Naive thymus-derived CD4-positive, alpha-beta T cell (primary cell): ENCODE results near the gene PRKN. TPM values are rescaled to one million over a fixed set of nuclear protein-coding genes. Genes with fewer than 3 reads are reported as not detected.

Experiments
- ATAC-seq: fragments of 150-1000 bp; cut with Tn5 transposase; 2 replicates; pipeline ENCODE4 v1.10.0; 2021; ENCODE audit warnings: mild to moderate bottlenecking, moderate library complexity
- CTCF ChIA-PET: fragments of 350-600 bp; sonication (Branson Sonifier 250); formaldehyde crosslinking; loops from one replicate; lab custom pipeline; 2021; ENCODE audit warnings: antibody characterized with exemption; lab: Charles Lee
- POLR2A ChIA-PET: fragments of 350-600 bp; sonication (Branson Sonifier 250); formaldehyde crosslinking; loops from one replicate; lab custom pipeline; 2021; ENCODE audit warnings: antibody characterized with exemption, inconsistent platforms; lab: Charles Lee
- DNase-seq, 9 donors: peaks; one replicate each; pipeline versions ENCODE4 v3.0.0 to v3.0.0-alpha.2; 2020 to 2022; ENCODE audit warnings: mixed read lengths in 1 of 9
- H3K27ac ChIP-seq: one replicate; pipeline ENCODE4 v1.7.0; 2013; ENCODE audit warnings: mild to moderate bottlenecking, low read depth, low read length, moderate library complexity
- H3K27me3 ChIP-seq, 2 donors: one replicate each; pipeline ENCODE4 v1.7.0; 2013; ENCODE audit warnings: low read length in 2 of 2, mild to moderate bottlenecking in 2 of 2, moderate library complexity in 2 of 2; ENCODE audit not compliant: control insufficient read depth in 2 of 2, insufficient read depth in 2 of 2
- H3K36me3 ChIP-seq, 3 experiments: 1 replicate in 2 of 3; 2 replicates in 1 of 3; pipeline ENCODE4 v1.7.0; 2013; ENCODE audit warnings: low read length in 3 of 3, mild to moderate bottlenecking in 3 of 3, moderate library complexity in 1 of 3; ENCODE audit not compliant: insufficient read depth in 3 of 3, control insufficient read depth in 2 of 3
- H3K4me1 ChIP-seq, 2 donors: one replicate each; pipeline ENCODE4 v1.7.0; 2013; ENCODE audit warnings: low read length in 2 of 2, mild to moderate bottlenecking in 2 of 2, moderate library complexity in 1 of 2; ENCODE audit not compliant: control insufficient read depth in 2 of 2, insufficient read depth in 2 of 2
- H3K4me3 ChIP-seq: 2 replicates; pipeline ENCODE4 v1.7.0; 2013; ENCODE audit warnings: mild to moderate bottlenecking, low read length
- H3K9me3 ChIP-seq, 3 experiments: 1 replicate in 2 of 3; 2 replicates in 1 of 3; pipeline ENCODE4 v1.7.0; 2013; ENCODE audit warnings: low read length in 3 of 3; ENCODE audit not compliant: control insufficient read depth in 2 of 3
- H3K27ac Mint-ChIP-seq, 9 donors: one replicate each; pipeline ENCODE4 v1.8.0; 2020 to 2022; ENCODE audit warnings: mixed read lengths in 9 of 9, mild to moderate bottlenecking in 8 of 9, moderate library complexity in 5 of 9, inconsistent platforms in 2 of 9
- H3K27me3 Mint-ChIP-seq, 5 donors: one replicate each; pipeline ENCODE4 v1.8.0; 2021 to 2022; ENCODE audit warnings: mixed read lengths in 5 of 5, mild to moderate bottlenecking in 1 of 5
- H3K36me3 Mint-ChIP-seq, 5 donors: one replicate each; pipeline ENCODE4 v1.8.0; 2020 to 2022; ENCODE audit warnings: mixed read lengths in 5 of 5, mild to moderate bottlenecking in 3 of 5, inconsistent platforms in 1 of 5
- H3K4me1 Mint-ChIP-seq, 7 donors: one replicate each; pipeline ENCODE4 v1.8.0; 2020 to 2022; ENCODE audit warnings: mixed read lengths in 7 of 7, mild to moderate bottlenecking in 3 of 7, inconsistent platforms in 1 of 7
- H3K4me3 Mint-ChIP-seq, 10 donors: one replicate each; pipeline ENCODE4 v1.8.0; 2020 to 2022; ENCODE audit warnings: mild to moderate bottlenecking in 10 of 10, mixed read lengths in 10 of 10, moderate library complexity in 6 of 10, inconsistent platforms in 2 of 10
- H3K9me3 Mint-ChIP-seq, 11 donors: one replicate each; pipeline ENCODE4 v1.8.0; 2020 to 2022; ENCODE audit warnings: mixed read lengths in 11 of 11, mild to moderate bottlenecking in 4 of 11, inconsistent platforms in 1 of 11, moderate library complexity in 1 of 11
- intact Hi-C, 2 donors: fragments of 100-400 bp; cut with micrococcal nuclease; formaldehyde crosslinking; loops; one replicate each; pipeline ENCODE4 v1.15.1; 2023
- polyA plus RNA-seq, 2 donors: library from polyadenylated mRNA; unstranded; fragments of 300-500 nt; fragmentation: Illumina TruSeq; gene quantifications; one replicate each; pipeline ENCODE4 v1.2.3, GENCODE V29; 2021
- total RNA-seq, 6 experiments: library from RNA in 5 of 6; stranded (reverse) in 5 of 6; gene quantifications; 1 replicate in 5 of 6; 2 replicates in 1 of 6; pipeline ENCODE4 v1.2.3 and lab custom pipeline; 2021 to 2026

Gene PRKN
- total and polyA plus RNA-seq, 7 experiments from 2014 or later: 0.44 to 10.3 (median 8.1) TPM

DNA sequence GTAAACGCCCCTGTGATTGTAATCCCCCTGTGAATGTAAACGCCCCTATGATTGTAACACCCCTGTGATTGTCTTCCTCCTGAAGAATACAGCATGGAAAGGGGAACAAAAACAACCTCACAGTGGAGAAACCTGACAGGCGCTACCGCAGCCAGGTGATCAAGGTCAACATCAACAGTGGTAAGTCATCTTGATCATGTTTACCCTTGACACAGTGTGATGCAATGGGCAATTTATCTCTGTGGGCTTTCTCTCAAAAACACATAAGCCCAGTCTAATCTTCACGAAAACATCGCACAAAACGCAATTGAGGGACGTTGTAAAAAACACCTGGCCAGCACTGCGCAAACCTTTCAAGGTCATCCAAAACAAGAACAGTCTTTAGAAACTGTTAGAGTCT is 277.2 kb downstream of the PRKN start:
- Histone ChIP-seq H3K4me1 (no peaks in the 10 kb centered on the region), H3K27ac (no peak overlapping the region), H3K4me3 (no peak overlapping the region), H3K9me3 (no peaks in the 10 kb centered on the region), H3K36me3 (no peaks in the 10 kb centered on the region), H3K27me3 (no peaks in the 10 kb centered on the region)
- Mint-ChIP-seq H3K27me3 (no peaks in the 10 kb centered on the region), H3K36me3 (peaks cover 0 to 21% (median 10%) of the 10 kb centered on the region in 5 donors), H3K27ac (no peak overlapping the region), H3K4me1 (no peaks in the 10 kb centered on the region), H3K9me3 (peaks cover 0 to 18% (median 2%) of the 10 kb centered on the region in 11 donors), H3K4me3 (no peak overlapping the region)
- POLR2A ChIA-PET: no interaction called here
- CTCF ChIA-PET: no interaction called here
- ATAC-seq (no peak), DNase-seq (no peak)
- intact Hi-C loops: no loop called here

DNA sequence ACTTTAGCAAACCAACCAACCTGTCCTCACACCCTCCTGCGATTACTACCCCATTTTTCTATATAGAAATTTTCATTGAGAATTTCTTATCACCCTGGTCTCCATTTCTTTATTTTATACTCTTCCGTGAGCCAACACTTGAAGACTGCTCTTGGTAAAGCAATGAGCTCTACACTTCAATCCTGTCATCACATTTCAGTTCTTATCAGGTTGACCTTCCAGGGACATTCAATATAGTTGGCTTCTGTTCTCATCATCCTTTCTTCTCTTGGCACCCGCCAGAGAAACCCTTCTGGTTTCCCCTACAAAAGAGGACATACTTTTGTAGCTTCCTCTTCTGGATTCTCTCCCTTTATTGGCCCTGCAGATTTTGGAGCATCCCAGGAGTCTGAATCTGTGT is 279.3 kb downstream of the PRKN start:
- H3K27ac Mint-ChIP-seq: no peak overlapping the region
- POLR2A ChIA-PET: no interaction called here
- no peaks in the 10 kb centered on the region for H3K36me3 ChIP-seq

DNA sequence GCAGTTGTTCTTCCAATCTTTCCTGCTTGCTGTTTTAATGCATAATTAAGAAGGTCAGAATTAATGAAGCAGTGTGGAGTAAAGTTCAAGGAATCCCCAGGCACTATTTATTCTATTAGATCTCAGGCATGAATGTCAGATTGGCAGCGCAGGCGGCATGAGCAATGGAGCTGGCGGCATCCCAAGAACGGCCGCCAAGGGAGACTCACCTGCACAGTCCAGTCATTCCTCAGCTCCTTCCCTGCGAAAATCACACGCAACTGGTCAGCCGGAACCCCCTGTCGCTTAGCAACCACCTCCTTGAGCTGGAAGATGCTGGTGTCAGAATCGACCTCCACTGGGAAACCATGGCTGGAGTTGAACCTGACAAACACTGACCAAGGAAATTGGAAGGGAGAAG is 284.5 kb downstream of the PRKN start:
- H3K27ac ChIP-seq: no peak overlapping the region
- CTCF ChIA-PET: no interaction called here

More for the DNA sequence above, 279.3 kb downstream of the PRKN start:
- Histone ChIP-seq H3K27me3 (no peaks in the 10 kb centered on the region), H3K9me3 (no peaks in the 10 kb centered on the region), H3K27ac (no peak overlapping the region), H3K4me1 (no peaks in the 10 kb centered on the region), H3K4me3 (no peak overlapping the region)
- ATAC-seq (no peak), DNase-seq (no peak)
- intact Hi-C loops: no loop called here
- no peak overlapping the region for H3K4me3 Mint-ChIP-seq
- CTCF ChIA-PET: no interaction called here
- H3K36me3 Mint-ChIP-seq: peaks cover 0 to 34% (median 21%) of the 10 kb centered on the region in 5 donors
- no peaks in the 10 kb centered on the region for H3K4me1 Mint-ChIP-seq
- H3K27me3 Mint-ChIP-seq: no peaks in the 10 kb centered on the region
- H3K9me3 Mint-ChIP-seq: peaks cover 0 to 19% (median 3%) of the 10 kb centered on the region in 11 donors

DNA sequence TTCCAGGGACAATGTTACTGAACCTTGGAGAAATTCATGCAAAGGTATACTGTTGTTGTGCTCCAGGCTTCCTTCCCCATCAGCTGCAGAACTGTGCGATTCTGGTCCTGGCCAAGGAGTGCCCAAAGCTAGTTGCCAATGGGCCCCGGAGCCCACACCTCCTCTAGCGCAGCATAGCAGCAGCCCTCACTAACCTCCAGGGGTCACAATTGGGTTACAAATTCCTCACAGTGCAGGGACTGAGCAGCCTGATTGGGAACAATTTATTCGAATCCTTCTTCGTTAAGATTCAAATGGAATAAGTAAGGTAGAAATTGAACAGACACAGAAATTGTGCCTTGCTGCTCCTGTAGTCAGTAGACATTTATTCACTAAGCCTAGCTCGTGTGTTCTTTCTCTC is 284.9 kb downstream of the PRKN start:
- Mint-ChIP-seq H3K27me3 (no peaks in the 10 kb centered on the region), H3K27ac (no peak overlapping the region), H3K36me3 (peaks cover 0 to 63% (median 58%) of the 10 kb centered on the region in 5 donors), H3K4me3 (no peak overlapping the region), H3K4me1 (no peaks in the 10 kb centered on the region), H3K9me3 (peaks cover 4 to 45% (median 27%) of the 10 kb centered on the region in 11 donors)
- intact Hi-C loops: no loop called here
- Histone ChIP-seq H3K27me3 (no peaks in the 10 kb centered on the region), H3K4me1 (no peaks in the 10 kb centered on the region), H3K9me3 (peaks cover 0 to 12% (median 0%) of the 10 kb centered on the region in 3 experiments), H3K4me3 (no peak overlapping the region), H3K27ac (no peak overlapping the region), H3K36me3 (no peaks in the 10 kb centered on the region)
- no peak for DNase-seq
- ChIA-PET CTCF (no interaction called here), POLR2A (no interaction called here)
- no peak for ATAC-seq

More for the DNA sequence above, 284.5 kb downstream of the PRKN start:
- H3K27me3 ChIP-seq: no peaks in the 10 kb centered on the region
- Mint-ChIP-seq H3K36me3 (peaks cover 0 to 60% (median 55%) of the 10 kb centered on the region in 5 donors), H3K4me3 (no peak overlapping the region), H3K4me1 (no peaks in the 10 kb centered on the region), H3K27me3 (no peaks in the 10 kb centered on the region), H3K9me3 (peaks cover 4 to 45% (median 23%) of the 10 kb centered on the region in 11 donors), H3K27ac (peak overlapping the region in 1 of 9 donors; percentile 68)
- POLR2A ChIA-PET: no interaction called here
- no peak overlapping the region for H3K4me3 ChIP-seq
- ATAC-seq: no peak
- H3K4me1 ChIP-seq: no peaks in the 10 kb centered on the region
- intact Hi-C loops: no loop called here
- H3K9me3 ChIP-seq: peaks cover 0 to 12% (median 0%) of the 10 kb centered on the region in 3 experiments
- no peaks in the 10 kb centered on the region for H3K36me3 ChIP-seq
- DNase-seq: no peak

DNA sequence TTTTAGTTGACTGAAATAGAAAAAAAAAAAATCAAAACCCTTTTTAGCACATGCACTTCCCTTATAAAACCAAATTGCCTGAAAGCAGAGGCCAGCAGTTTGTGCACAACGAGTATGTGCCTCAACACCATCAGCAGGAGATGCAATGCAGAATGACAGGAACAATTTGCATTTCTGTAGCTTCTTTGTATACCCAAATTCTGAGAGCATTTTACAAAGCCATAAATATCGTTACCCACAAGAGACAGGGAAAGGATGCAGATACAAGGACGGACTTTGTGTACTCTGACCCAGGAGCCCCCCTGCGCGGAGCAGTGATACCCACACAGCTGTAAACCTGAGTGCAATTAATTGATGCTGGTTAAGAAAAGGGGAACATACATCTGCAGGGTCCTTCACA is 285.6 kb downstream of the PRKN start:
- Histone ChIP-seq H3K4me3 (no peak overlapping the region), H3K4me1 (no peaks in the 10 kb centered on the region), H3K36me3 (no peaks in the 10 kb centered on the region), H3K27me3 (no peaks in the 10 kb centered on the region), H3K9me3 (peaks cover 0 to 12% (median 0%) of the 10 kb centered on the region in 3 experiments), H3K27ac (no peak overlapping the region)
- peaks cover 0 to 63% (median 58%) of the 10 kb centered on the region in 5 donors for H3K36me3 Mint-ChIP-seq
- no peaks in the 10 kb centered on the region for H3K4me1 Mint-ChIP-seq
- intact Hi-C loops: no loop called here
- H3K27me3 Mint-ChIP-seq: no peaks in the 10 kb centered on the region
- no peak overlapping the region for H3K4me3 Mint-ChIP-seq
- CTCF ChIA-PET: no interaction called here
- ATAC-seq: no peak
- H3K27ac Mint-ChIP-seq: no peak overlapping the region
- POLR2A ChIA-PET: no interaction called here
- DNase-seq: no peak
- peaks cover 4 to 52% (median 27%) of the 10 kb centered on the region in 11 donors for H3K9me3 Mint-ChIP-seq

DNA sequence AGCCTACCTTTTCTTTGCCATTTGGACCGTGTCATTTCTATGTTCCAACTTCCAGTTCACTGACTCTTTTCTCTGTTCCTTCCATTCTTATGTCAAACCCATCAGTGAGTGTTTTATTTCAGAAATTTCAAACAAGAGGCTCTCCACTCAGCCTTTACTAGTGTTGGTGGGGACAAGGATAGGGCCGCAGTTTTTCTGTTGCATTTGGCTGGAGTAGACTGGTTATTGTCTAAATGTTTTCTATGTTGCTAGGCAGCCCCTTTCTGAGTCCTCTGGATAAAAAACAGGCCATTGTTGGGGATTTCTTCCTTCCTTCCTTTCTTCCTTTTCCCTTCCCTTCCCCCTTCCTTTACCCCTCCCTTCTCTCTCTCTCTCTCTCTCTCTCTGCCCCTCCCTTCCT is 288.6 kb downstream of the PRKN start:
- ChIA-PET CTCF (no interaction called here), POLR2A (no interaction called here)
- Mint-ChIP-seq H3K4me1 (no peaks in the 10 kb centered on the region), H3K4me3 (no peak overlapping the region), H3K27me3 (no peaks in the 10 kb centered on the region), H3K36me3 (peaks cover 0 to 57% (median 52%) of the 10 kb centered on the region in 5 donors), H3K27ac (no peak overlapping the region), H3K9me3 (peaks cover 4 to 47% (median 27%) of the 10 kb centered on the region in 11 donors)
- ATAC-seq (no peak), DNase-seq (no peak)
- Histone ChIP-seq H3K4me1 (no peaks in the 10 kb centered on the region), H3K36me3 (no peaks in the 10 kb centered on the region), H3K27me3 (no peaks in the 10 kb centered on the region), H3K4me3 (no peak overlapping the region), H3K27ac (no peak overlapping the region), H3K9me3 (peaks cover 0 to 12% (median 0%) of the 10 kb centered on the region in 3 experiments)
- intact Hi-C loops: no loop called here

DNA sequence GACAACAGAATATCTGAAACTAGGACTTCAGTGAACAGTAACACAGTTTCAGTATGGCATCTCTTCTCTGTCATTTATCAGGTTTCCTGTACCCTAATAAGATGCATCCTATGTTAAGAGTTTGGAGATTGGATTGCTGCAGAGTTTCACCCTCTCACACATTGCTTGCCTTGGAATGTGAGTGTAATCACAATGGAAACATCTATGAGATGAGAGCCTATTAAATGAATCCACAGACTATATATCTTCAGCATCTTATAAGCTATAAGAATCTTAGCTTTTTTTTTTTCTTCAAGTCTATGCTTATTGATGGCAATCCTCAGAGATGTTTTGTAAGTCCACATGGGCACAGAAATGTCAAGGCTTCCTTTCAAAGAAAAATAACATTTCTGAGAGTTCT is 292.5 kb downstream of the PRKN start:
- H3K27me3 ChIP-seq: no peaks in the 10 kb centered on the region

More for the DNA sequence above, 292.5 kb downstream of the PRKN start:
- Mint-ChIP-seq H3K36me3 (peaks cover 0 to 29% (median 21%) of the 10 kb centered on the region in 5 donors), H3K4me1 (no peaks in the 10 kb centered on the region), H3K27ac (peak overlapping the region in 1 of 9 donors; percentile 24), H3K4me3 (no peak overlapping the region), H3K27me3 (no peaks in the 10 kb centered on the region), H3K9me3 (peaks cover 4 to 39% (median 23%) of the 10 kb centered on the region in 11 donors)
- Histone ChIP-seq H3K36me3 (no peaks in the 10 kb centered on the region), H3K4me3 (no peak overlapping the region), H3K9me3 (peaks cover 0 to 12% (median 0%) of the 10 kb centered on the region in 3 experiments), H3K4me1 (no peaks in the 10 kb centered on the region), H3K27ac (no peak overlapping the region)
- CTCF ChIA-PET: no interaction called here
- POLR2A ChIA-PET: no interaction called here
- ATAC-seq: no peak
- no peak for DNase-seq
- intact Hi-C loops: no loop called here
